CD8-positive, alpha-beta memory T cell (primary cell): ENCODE results near the gene RBM15B. TPM values are rescaled to one million over a fixed set of nuclear protein-coding genes. Genes with fewer than 3 reads are reported as not detected.

ENCODE experiments used
- CTCF ChIA-PET: fragments of 350-600 bp; sonication (Branson Sonifier 250); formaldehyde crosslinking; loops from one replicate; lab custom pipeline; 2021; ENCODE audit warnings: antibody characterized with exemption; lab: Charles Lee
- POLR2A ChIA-PET: fragments of 350-600 bp; sonication (Branson Sonifier 250); formaldehyde crosslinking; loops from one replicate; lab custom pipeline; 2021; ENCODE audit warnings: antibody characterized with exemption; lab: Charles Lee
- DNase-seq, 5 donors: peaks; one replicate each; pipeline versions ENCODE4 v3.0.0 to v3.0.0-alpha.2; 2020 to 2022; ENCODE audit warnings: mixed read lengths in 1 of 5
- H3K27ac ChIP-seq: one replicate; pipeline ENCODE4 v1.7.0; 2013; ENCODE audit warnings: low read depth, mild to moderate bottlenecking, low read length, moderate library complexity
- H3K27me3 ChIP-seq: 2 replicates; pipeline ENCODE4 v1.7.0; 2013; ENCODE audit warnings: low read length, mild to moderate bottlenecking; ENCODE audit not compliant: insufficient read depth, poor library complexity, severe bottlenecking
- H3K36me3 ChIP-seq: 2 replicates; pipeline ENCODE4 v1.7.0; 2013; ENCODE audit warnings: mild to moderate bottlenecking, low read length, moderate library complexity; ENCODE audit not compliant: insufficient read depth
- H3K4me1 ChIP-seq: 2 replicates; pipeline ENCODE4 v1.7.0; 2013; ENCODE audit warnings: mild to moderate bottlenecking, low read length, moderate library complexity; ENCODE audit not compliant: insufficient read depth
- H3K4me3 ChIP-seq: 2 replicates; pipeline ENCODE4 v1.7.0; 2013; ENCODE audit warnings: mild to moderate bottlenecking, low read length
- H3K9me3 ChIP-seq: 2 replicates; pipeline ENCODE4 v1.7.0; 2013; ENCODE audit warnings: mild to moderate bottlenecking, low read length
- H3K27ac Mint-ChIP-seq, 8 donors: one replicate each; pipeline ENCODE4 v1.8.0; 2020 to 2021; ENCODE audit warnings: mixed read lengths in 8 of 8, mild to moderate bottlenecking in 6 of 8, inconsistent platforms in 3 of 8, moderate library complexity in 3 of 8
- H3K27me3 Mint-ChIP-seq, 2 donors: one replicate each; pipeline ENCODE4 v1.8.0; 2020 to 2021; ENCODE audit warnings: mixed read lengths in 2 of 2, mild to moderate bottlenecking in 1 of 2, moderate library complexity in 1 of 2
- H3K36me3 Mint-ChIP-seq, 3 donors: one replicate each; pipeline ENCODE4 v1.8.0; 2020 to 2021; ENCODE audit warnings: mixed read lengths in 3 of 3, inconsistent platforms in 1 of 3, mild to moderate bottlenecking in 1 of 3
- H3K4me1 Mint-ChIP-seq, 3 donors: one replicate each; pipeline ENCODE4 v1.8.0; 2020 to 2021; ENCODE audit warnings: mixed read lengths in 3 of 3, inconsistent platforms in 1 of 3, mild to moderate bottlenecking in 1 of 3
- H3K4me3 Mint-ChIP-seq, 7 donors: one replicate each; pipeline ENCODE4 v1.8.0; 2020 to 2021; ENCODE audit warnings: mixed read lengths in 7 of 7, mild to moderate bottlenecking in 6 of 7, moderate library complexity in 4 of 7, inconsistent platforms in 2 of 7
- H3K9me3 Mint-ChIP-seq, 5 donors: one replicate each; pipeline ENCODE4 v1.8.0; 2020 to 2022; ENCODE audit warnings: mixed read lengths in 5 of 5, mild to moderate bottlenecking in 3 of 5, moderate library complexity in 2 of 5, inconsistent platforms in 1 of 5
- polyA plus RNA-seq: library from polyadenylated mRNA; unstranded; fragments of 300-500 nt; fragmentation: Illumina TruSeq; gene quantifications from one replicate; pipeline ENCODE4 v1.2.3, GENCODE V29; 2021
- total RNA-seq, 2 experiments: library from RNA; stranded (reverse); gene quantifications; one replicate each; pipeline ENCODE4 v1.2.3, GENCODE V29; 2021

The RBM15B gene
- total and polyA plus RNA-seq, 3 experiments from 2014 or later = 26.7 to 47.8 (median 47.4) TPM

DNA sequence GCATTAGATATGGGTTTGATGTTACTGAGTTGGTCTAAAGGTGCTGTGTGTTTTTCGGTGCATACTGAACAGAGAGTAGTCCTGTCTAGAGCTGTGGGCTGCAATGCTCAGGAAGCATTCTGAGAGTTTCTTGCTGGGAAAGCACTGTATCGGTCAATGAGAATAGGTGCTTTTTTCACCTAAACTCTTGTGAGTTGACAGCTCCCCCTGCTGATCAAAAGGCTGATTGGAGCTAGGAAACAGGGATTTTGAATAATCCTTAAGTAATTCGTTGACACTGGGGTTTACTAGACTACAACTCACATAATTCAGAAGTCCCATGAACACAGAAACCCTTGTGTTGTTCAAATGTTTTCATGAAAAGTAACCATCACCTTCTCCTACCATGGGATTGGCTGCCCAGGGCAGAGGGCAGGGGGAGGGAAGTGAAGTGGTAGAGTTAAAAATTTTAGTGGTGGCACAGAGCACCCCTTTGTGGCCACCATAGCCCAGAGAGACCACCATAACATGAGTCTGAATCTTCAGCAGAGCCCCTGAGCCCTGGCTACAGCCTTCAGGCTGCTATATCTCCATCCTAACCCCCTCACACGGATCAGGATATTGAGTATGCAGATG lies 19.0 kb upstream of the RBM15B start:
- Histone ChIP-seq H3K9me3 (no peaks in the 10 kb centered on the region), H3K27ac (no peak overlapping the region), H3K4me3 (no peak overlapping the region), H3K27me3 (no peaks in the 10 kb centered on the region), H3K36me3 (no peaks in the 10 kb centered on the region), H3K4me1 (peaks cover 3% of the 10 kb centered on the region)
- CTCF ChIA-PET = interaction anchor here (0.6 to 5.0 kb wide), 7 partner anchors 17 to 1007 kb away, joined by 3 to 29 read pairs (median 3); no protein-coding TSS in a partner anchor
- peaks cover 0 to 4% (median 2%) of the 10 kb centered on the region in 3 donors for H3K4me1 Mint-ChIP-seq
- POLR2A ChIA-PET = interaction anchor here (1.0 kb wide), 1 partner anchor 12 kb away, joined by 3 read pairs; the partner anchor contains the start of gene MANF
- H3K9me3 Mint-ChIP-seq = no peaks in the 10 kb centered on the region
- H3K36me3 Mint-ChIP-seq = peaks cover 0 to 4% (median 0%) of the 10 kb centered on the region in 3 donors
- H3K27me3 Mint-ChIP-seq = peaks cover 8 to 23% of the 10 kb centered on the region in 2 donors
- no peak overlapping the region for H3K4me3 Mint-ChIP-seq
- peak in 4 of 5 donors; percentile 13 to 57 (median 37) for DNase-seq
- H3K27ac Mint-ChIP-seq = no peak overlapping the region

DNA sequence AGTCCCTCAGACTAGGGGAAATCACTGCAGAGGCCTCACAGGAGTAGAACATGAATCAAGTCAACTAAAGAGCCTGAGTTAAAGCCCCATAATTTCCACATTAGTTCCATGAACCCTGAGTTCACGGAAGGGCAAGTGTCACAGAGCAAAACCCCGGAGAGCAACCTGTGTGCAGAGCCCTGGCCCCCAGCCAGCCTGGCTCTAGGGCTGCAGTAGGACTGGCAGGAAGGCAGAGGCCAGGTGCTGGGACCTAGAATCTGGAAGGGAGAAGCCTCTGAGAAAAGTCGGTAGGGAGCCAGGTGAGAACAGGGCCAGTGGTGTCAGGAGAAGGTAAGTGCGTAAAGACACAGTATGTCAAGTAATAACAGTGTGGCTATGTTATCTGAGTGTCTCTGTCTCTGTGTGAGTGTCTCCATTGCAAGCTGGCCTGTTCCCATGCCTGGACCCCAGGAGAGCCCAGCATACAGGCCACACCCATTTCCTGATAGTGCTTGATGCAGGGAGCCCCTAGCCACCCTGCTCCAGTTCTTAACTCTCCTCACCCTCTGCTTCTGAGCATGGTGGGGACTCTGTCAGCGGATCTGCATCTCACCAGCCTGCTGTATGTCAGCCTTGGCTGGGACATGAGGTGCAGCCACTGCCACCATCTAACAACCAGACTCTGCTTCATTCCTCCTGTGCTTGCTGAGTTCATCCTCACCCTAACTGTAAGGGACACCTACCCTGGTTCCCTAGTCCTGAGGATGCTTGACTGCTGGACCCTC lies 17.2 kb upstream of the RBM15B start:
- CTCF ChIA-PET = interaction anchor here (0.8 kb wide), 1 partner anchor 12 kb away, joined by 3 read pairs; no protein-coding TSS in a partner anchor
- H3K4me3 ChIP-seq = no peak overlapping the region
- H3K27ac ChIP-seq = no peak overlapping the region
- H3K4me1 Mint-ChIP-seq = peaks cover 0 to 5% (median 2%) of the 10 kb centered on the region in 3 donors
- no peaks in the 10 kb centered on the region for H3K36me3 ChIP-seq
- POLR2A ChIA-PET = no interaction called here
- no peaks in the 10 kb centered on the region for H3K9me3 Mint-ChIP-seq
- H3K9me3 ChIP-seq = no peaks in the 10 kb centered on the region
- no peak for DNase-seq
- peak overlapping the region in 1 of 7 donors; percentile 46 for H3K4me3 Mint-ChIP-seq
- H3K4me1 ChIP-seq = peaks cover 3% of the 10 kb centered on the region
- no peaks in the 10 kb centered on the region for H3K36me3 Mint-ChIP-seq
- H3K27ac Mint-ChIP-seq = no peak overlapping the region
- H3K27me3 Mint-ChIP-seq = peaks cover 5 to 16% of the 10 kb centered on the region in 2 donors
- H3K27me3 ChIP-seq = no peaks in the 10 kb centered on the region

DNA sequence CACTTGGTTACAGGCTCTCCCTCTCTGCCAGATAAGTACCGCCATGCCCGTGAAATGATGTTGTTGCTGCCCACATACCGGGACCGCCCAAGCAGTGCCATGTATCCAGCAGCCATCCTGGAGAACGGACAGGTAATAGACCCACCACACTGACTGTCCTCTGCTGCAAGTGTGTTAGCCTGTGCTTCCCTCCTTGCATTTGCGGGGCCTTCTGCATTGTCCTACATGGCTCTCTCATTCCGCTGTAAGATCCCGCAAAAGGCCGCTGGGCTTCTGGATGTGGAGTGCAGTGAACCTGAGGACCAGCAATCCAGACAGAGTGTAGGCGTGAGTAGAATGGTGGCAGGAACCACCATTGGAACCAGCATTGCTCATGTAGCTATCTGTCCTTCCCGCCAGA lies 16.6 kb upstream of the RBM15B start:
- H3K36me3 ChIP-seq = no peaks in the 10 kb centered on the region
- Mint-ChIP-seq H3K27me3 (peaks cover 6 to 11% of the 10 kb centered on the region in 2 donors), H3K36me3 (no peaks in the 10 kb centered on the region), H3K4me1 (peaks cover 0 to 7% (median 2%) of the 10 kb centered on the region in 3 donors), H3K9me3 (no peaks in the 10 kb centered on the region), H3K27ac (no peak overlapping the region), H3K4me3 (no peak overlapping the region)
- H3K9me3 ChIP-seq = no peaks in the 10 kb centered on the region
- no peaks in the 10 kb centered on the region for H3K27me3 ChIP-seq
- no peak for DNase-seq
- H3K27ac ChIP-seq = no peak overlapping the region
- CTCF ChIA-PET = no interaction called here
- H3K4me3 ChIP-seq = no peak overlapping the region
- POLR2A ChIA-PET = no interaction called here
- H3K4me1 ChIP-seq = peaks cover 7% of the 10 kb centered on the region

DNA sequence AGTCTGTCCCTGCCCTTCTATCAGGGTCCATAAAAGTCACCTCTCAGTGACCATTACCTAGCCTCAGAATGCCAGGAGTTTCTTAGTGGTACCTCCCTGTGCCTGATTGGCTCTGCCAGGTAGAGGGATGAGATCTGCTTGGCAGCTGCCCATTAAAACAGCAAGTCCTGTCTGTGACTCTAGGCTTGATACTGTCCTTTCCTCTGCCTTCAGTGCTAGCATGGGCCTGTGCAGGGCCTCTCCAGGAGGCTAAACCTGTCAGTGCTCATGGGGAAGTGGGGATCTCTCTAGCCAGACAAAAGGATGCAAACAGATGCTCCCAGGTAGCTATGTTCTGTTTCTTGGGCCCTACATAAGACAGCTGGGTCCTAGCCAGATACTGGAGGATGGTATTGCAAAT lies 15.9 kb upstream of the RBM15B start:
- H3K4me3 ChIP-seq = no peak overlapping the region
- Mint-ChIP-seq H3K27me3 (peaks cover 6 to 10% of the 10 kb centered on the region in 2 donors), H3K9me3 (no peaks in the 10 kb centered on the region), H3K4me1 (peaks cover 0 to 7% (median 2%) of the 10 kb centered on the region in 3 donors), H3K4me3 (no peak overlapping the region), H3K36me3 (no peaks in the 10 kb centered on the region), H3K27ac (peak overlapping the region in 2 of 8 donors; percentile 29 to 33)
- no peaks in the 10 kb centered on the region for H3K27me3 ChIP-seq
- no peak for DNase-seq
- ChIA-PET CTCF (no interaction called here), POLR2A (no interaction called here)
- H3K9me3 ChIP-seq = no peaks in the 10 kb centered on the region
- H3K27ac ChIP-seq = no peak overlapping the region
- H3K36me3 ChIP-seq = no peaks in the 10 kb centered on the region
- H3K4me1 ChIP-seq = peaks cover 9% of the 10 kb centered on the region

DNA sequence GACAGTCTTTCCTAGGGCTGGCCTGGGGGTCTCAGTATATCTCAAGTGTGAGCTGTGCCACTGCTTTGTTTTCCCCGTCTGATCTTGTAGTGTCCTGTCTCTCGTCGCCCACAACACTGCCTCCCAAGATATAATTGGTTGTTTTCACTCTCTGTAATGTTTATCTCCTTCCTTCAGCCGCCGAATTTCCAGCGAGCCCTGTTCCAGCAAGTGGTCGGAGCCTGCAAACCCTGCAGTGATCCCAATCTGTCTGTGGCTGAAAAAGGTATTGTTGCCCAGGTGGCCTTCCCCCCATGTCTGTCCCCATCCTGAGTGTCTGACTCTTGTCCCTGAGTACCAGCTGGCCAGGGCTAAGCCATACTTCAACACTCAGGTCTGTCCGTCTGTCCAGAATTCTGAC lies 15.5 kb upstream of the RBM15B start:
- POLR2A ChIA-PET = interaction anchor here (0.6 kb wide), 1 partner anchor 740 kb away, joined by 4 read pairs; no protein-coding TSS in a partner anchor
- Histone ChIP-seq H3K27me3 (no peaks in the 10 kb centered on the region), H3K36me3 (no peaks in the 10 kb centered on the region), H3K4me1 (peaks cover 9% of the 10 kb centered on the region), H3K4me3 (no peak overlapping the region), H3K27ac (no peak overlapping the region), H3K9me3 (no peaks in the 10 kb centered on the region)
- Mint-ChIP-seq H3K9me3 (no peaks in the 10 kb centered on the region), H3K27me3 (peaks cover 6 to 10% of the 10 kb centered on the region in 2 donors), H3K4me1 (peaks cover 0 to 7% (median 2%) of the 10 kb centered on the region in 3 donors), H3K4me3 (no peak overlapping the region), H3K27ac (peak overlapping the region in 1 of 8 donors; percentile 28), H3K36me3 (no peaks in the 10 kb centered on the region)
- DNase-seq = no peak
- CTCF ChIA-PET = no interaction called here

DNA sequence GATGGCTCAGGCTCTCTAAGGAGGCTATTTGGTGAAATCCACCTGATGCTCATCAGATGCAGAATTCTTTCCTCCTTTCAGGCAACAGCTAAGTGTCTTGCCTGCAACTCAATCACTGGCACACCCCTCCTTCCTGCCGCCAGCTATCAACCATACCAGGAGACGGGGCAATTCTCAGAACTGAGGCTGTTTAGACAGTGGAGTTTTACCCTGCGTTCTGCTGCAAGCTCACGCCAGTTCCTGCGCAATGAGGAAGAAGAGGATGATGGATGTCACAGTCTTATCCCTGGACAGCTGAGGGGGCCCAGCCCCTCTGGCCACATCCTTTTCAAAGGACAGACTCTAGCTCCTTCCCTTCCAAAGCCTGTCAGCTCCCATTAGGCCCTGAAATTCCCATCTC lies 13.0 kb upstream of the RBM15B start:
- DNase-seq = no peak
- H3K4me1 ChIP-seq = peaks cover 6% of the 10 kb centered on the region
- no peak overlapping the region for H3K27ac ChIP-seq
- Mint-ChIP-seq H3K9me3 (no peaks in the 10 kb centered on the region), H3K36me3 (no peaks in the 10 kb centered on the region), H3K27ac (peak overlapping the region in 1 of 8 donors; percentile 60), H3K27me3 (peaks cover 2 to 10% of the 10 kb centered on the region in 2 donors), H3K4me1 (peaks cover 0 to 3% (median under 1%) of the 10 kb centered on the region in 3 donors), H3K4me3 (no peak overlapping the region)
- ChIA-PET POLR2A (interaction anchor here (1.5 kb wide), 1 partner anchor 11 kb away, joined by 5 read pairs; no protein-coding TSS in a partner anchor), CTCF (interaction anchor here (1.1 to 4.2 kb wide), 3 partner anchors 11 to 304 kb away, joined by 3 to 21 read pairs (median 3); no protein-coding TSS in a partner anchor)
- no peak overlapping the region for H3K4me3 ChIP-seq
- H3K9me3 ChIP-seq = no peaks in the 10 kb centered on the region
- no peaks in the 10 kb centered on the region for H3K36me3 ChIP-seq
- H3K27me3 ChIP-seq = no peaks in the 10 kb centered on the region

DNA sequence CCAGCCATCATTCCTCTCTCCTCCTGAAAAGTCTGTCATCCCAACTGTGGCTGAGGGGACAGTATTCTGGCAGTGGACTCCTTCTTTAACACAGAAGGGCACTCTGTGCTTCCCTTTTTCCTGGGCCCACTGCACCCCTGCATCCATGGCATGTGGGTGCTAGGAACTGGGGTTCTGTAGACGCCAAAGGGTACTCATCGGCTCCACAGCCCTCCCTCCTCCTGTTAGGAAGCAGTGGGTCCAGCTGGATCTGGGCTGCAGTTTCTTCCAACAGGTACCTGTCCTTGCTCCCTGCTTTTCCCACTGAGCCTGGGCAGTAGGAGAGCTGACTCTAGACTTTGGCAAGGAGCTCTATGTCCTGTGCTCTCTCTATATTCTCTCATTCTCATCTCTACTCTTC lies 12.4 kb upstream of the RBM15B start:
- Mint-ChIP-seq H3K4me3 (no peak overlapping the region), H3K27ac (peak overlapping the region in 1 of 8 donors; percentile 77), H3K9me3 (no peaks in the 10 kb centered on the region), H3K27me3 (peaks cover 2 to 7% of the 10 kb centered on the region in 2 donors), H3K36me3 (no peaks in the 10 kb centered on the region), H3K4me1 (peaks cover 2 to 10% (median 7%) of the 10 kb centered on the region in 3 donors)
- Histone ChIP-seq H3K36me3 (no peaks in the 10 kb centered on the region), H3K4me3 (no peak overlapping the region), H3K27ac (no peak overlapping the region), H3K9me3 (no peaks in the 10 kb centered on the region), H3K4me1 (peaks cover 9% of the 10 kb centered on the region), H3K27me3 (no peaks in the 10 kb centered on the region)
- no peak for DNase-seq
- ChIA-PET POLR2A (interaction anchor here (1.5 kb wide), 1 partner anchor 11 kb away, joined by 5 read pairs; no protein-coding TSS in a partner anchor), CTCF (interaction anchor here (1.1 to 4.2 kb wide), 3 partner anchors 10 to 303 kb away, joined by 3 to 21 read pairs (median 3); no protein-coding TSS in a partner anchor)
